Measurements from ENCODE around the gene ANKRD33B. TPM values are rescaled to one million over a fixed set of nuclear protein-coding genes. Genes with fewer than 3 reads are reported as not detected.

The ANKRD33B gene
- total and polyA plus RNA-seq, 2 of the 13 experiments (the other 11 are each of a cell fraction or from before 2014, with no cell fraction given): 0.02 TPM; not detected in 1

DNA sequence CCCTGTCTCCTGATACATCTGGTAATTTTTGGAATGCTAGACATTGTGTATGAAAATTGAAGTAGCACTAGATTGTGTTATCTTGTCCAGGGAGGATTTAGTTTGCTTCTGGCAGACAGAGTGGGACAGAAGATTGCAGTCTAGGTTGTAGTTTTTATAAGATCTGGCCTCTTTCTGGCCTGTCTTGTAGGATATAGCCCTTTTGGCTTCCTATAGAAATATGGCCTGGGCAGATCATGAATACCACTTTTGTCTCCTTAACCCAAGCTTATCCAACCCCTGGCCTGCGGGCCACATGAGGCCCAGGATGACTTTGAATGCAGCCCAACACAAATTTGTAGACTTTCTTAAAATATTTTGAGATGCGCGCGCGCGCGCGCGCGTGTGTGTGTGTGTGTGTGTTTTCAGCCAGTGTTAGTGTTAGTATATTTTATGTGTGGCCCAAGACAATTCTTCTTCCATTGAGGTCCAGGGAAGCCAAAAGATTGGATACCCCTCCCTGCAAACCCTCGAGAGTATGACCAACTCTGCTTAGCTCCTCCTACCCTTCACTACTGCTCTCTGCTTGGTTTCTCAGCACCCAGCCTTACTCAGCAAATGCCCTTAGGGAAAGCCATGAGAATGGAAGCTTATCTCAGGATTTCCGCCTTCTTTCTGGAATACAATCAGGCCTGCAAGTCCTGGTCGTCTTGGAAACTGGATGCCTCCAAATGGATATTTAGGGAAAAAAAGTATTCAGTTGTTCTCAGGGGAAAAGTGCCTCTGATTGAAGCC, 26.5 kb downstream of the ANKRD33B start:
- no peak for FAIRE-seq
- 68% methylated on average over 13 of the region's 13 CpGs for WGBS (ENCODE audit: low lambda C conversion rate)
- Histone ChIP-seq H3K27me3 (ENCODE audit: control insufficient read depth in 1 of 2, insufficient read depth in 2 of 2, low read length in 2 of 2) (no peaks in the 10 kb centered on the region), H3K36me3 (replicated peaks in 1 of 2; ENCODE audit: control insufficient read depth in 1 of 2, insufficient read depth in 2 of 2, low read length in 2 of 2) (no peaks in the 10 kb centered on the region), H3K27ac (ENCODE audit: extremely low read length, insufficient read depth, low read length) (no peak overlapping the region), H3K4me3 (replicated peaks in 1 of 3; ENCODE audit: insufficient read depth in 1 of 3, low read depth in 2 of 3, low read length in 3 of 3) (no peak overlapping the region), H3K9ac (ENCODE audit: insufficient read depth, low read depth, low read length) (no peak overlapping the region), H2AFZ (ENCODE audit: low read length) (no peak overlapping the region), H4K20me1 (ENCODE audit: insufficient read depth, low read length) (no peaks in the 10 kb centered on the region), H3K4me1 (ENCODE audit: insufficient read depth, low read length) (0 out of 2 replicates have a peak, but pooled peaks cover 6% of the 10 kb centered on the region), H3K4me2 (ENCODE audit: low read depth, low read length) (no peak overlapping the region), H3K9me3 (ENCODE audit: low read length) (no peaks in the 10 kb centered on the region), H3K79me2 (ENCODE audit: insufficient read depth, low read length) (no peaks in the 10 kb centered on the region)
- BruUV-seq (replicated peaks): no TSS peak
- no peak for DNase-seq (ENCODE audit: low spot score)
- ChIA-PET POLR2A (no interaction called here), CTCF (ENCODE audit: low intra/inter-chr PET ratio, low total read pairs) (no interaction called here)
- TF ChIP-seq MAFF (IDR thresholded peaks at IDR 0.05; ENCODE audit: low read depth, low read length): no peak
- TF ChIP-seq ZNF619 (CRISPR knock-in tag; IDR thresholded peaks at IDR 0.05): no peak
- TF ChIP-seq SMC3 (IDR thresholded peaks at IDR 0.05; ENCODE audit: low read length): no peak
- no peak for TF ChIP-seq ZNF431 (CRISPR knock-in tag; IDR thresholded peaks at IDR 0.05; ENCODE audit: borderline replicate concordance, low read depth)
- no peak for TF ChIP-seq ZNF350 (CRISPR knock-in tag; IDR thresholded peaks at IDR 0.05; ENCODE audit: borderline replicate concordance, low read depth)
- no peak for TF ChIP-seq ZNF24 (IDR thresholded peaks at IDR 0.05)
- TF ChIP-seq THAP8 (CRISPR knock-in tag; IDR thresholded peaks at IDR 0.05; ENCODE audit: borderline replicate concordance): no peak
- TF ChIP-seq CREM (IDR thresholded peaks at IDR 0.05): no peak
- TF ChIP-seq CREM (CRISPR knock-in tag; IDR thresholded peaks at IDR 0.05): no peak
- TF ChIP-seq TEAD2 (CRISPR knock-in tag; IDR thresholded peaks at IDR 0.05): no peak
- TF ChIP-seq, protein P1, sequence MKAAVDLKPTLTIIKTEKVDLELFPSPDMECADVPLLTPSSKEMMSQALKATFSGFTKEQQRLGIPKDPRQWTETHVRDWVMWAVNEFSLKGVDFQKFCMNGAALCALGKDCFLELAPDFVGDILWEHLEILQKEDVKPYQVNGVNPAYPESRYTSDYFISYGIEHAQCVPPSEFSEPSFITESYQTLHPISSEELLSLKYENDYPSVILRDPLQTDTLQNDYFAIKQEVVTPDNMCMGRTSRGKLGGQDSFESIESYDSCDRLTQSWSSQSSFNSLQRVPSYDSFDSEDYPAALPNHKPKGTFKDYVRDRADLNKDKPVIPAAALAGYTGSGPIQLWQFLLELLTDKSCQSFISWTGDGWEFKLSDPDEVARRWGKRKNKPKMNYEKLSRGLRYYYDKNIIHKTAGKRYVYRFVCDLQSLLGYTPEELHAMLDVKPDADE (CRISPR knock-in tag; IDR thresholded peaks at IDR 0.05): no peak
- intact Hi-C loops (cut with micrococcal nuclease; ENCODE audit: unreplicated experiment): no loop called here
- in situ Hi-C loops (cut with HindIII; ENCODE audit: extremely low pct_ligation_motif_present, low pct_unique_long_range_greater_than_20kb): no loop called here
- no peak for ATAC-seq
